HG03342 (cell line): ENCODE measurements around the gene SYNGR3.
A peak's percentile ranks its signal among the peaks of the same experiment; 100 is the strongest.

ENCODE experiments used
- ATAC-seq: cut with Tn5 transposase; IDR thresholded peaks from one replicate; pipeline ENCODE4 v1.9.1; 2021; ENCODE audit warnings: mild to moderate bottlenecking, moderate library complexity; ENCODE audit not compliant: unreplicated experiment

SYNGR3 gene

DNA sequence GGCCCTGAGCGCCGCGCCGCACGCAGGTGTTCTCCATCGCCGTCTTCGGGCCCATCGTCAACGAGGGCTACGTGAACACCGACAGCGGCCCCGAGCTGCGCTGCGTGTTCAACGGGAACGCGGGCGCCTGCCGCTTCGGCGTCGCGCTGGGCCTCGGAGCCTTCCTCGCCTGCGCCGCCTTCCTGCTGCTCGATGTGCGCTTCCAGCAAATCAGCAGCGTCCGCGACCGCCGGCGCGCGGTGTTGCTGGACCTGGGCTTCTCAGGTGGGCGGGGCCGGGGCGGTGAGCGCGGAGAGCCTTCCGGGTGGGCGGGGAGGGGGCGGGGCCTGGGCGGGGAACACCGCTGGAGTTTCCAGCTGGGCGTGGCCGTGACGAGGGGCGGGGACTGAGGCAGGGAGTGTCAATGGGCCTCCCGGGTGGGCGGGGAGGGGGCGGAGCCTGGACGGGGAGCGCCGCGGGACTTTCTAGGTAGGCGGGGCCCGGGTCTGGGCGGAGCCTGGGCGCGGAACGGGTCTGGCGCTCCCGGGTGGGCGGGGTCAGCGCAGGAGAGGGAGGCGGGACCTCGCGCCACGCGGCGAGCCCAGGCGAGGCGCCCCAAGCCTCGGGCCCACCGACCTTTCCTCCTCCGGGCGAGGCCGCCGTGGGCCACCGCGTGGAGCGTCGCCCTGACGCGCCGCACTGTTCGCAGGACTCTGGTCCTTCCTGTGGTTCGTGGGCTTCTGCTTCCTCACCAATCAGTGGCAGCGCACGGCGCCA, 2.4 kb downstream of the SYNGR3 start:
- peak; percentile 49 for ATAC-seq

- ATAC-seq: no peak
Measured at GRCh38 chr16:1992704-1993317, 3.0 kb downstream of the SYNGR3 start.

GRCh38 chr16:1993731-1994131, 4.0 kb downstream of the SYNGR3 start:
- ATAC-seq: no peak

- no peak for ATAC-seq
Measured at GRCh38 chr16:1997494-1998359, 8.0 kb downstream of the SYNGR3 start.

- ATAC-seq: no peak
Measured at GRCh38 chr16:1998360-1998835, 8.6 kb downstream of the SYNGR3 start.

DNA sequence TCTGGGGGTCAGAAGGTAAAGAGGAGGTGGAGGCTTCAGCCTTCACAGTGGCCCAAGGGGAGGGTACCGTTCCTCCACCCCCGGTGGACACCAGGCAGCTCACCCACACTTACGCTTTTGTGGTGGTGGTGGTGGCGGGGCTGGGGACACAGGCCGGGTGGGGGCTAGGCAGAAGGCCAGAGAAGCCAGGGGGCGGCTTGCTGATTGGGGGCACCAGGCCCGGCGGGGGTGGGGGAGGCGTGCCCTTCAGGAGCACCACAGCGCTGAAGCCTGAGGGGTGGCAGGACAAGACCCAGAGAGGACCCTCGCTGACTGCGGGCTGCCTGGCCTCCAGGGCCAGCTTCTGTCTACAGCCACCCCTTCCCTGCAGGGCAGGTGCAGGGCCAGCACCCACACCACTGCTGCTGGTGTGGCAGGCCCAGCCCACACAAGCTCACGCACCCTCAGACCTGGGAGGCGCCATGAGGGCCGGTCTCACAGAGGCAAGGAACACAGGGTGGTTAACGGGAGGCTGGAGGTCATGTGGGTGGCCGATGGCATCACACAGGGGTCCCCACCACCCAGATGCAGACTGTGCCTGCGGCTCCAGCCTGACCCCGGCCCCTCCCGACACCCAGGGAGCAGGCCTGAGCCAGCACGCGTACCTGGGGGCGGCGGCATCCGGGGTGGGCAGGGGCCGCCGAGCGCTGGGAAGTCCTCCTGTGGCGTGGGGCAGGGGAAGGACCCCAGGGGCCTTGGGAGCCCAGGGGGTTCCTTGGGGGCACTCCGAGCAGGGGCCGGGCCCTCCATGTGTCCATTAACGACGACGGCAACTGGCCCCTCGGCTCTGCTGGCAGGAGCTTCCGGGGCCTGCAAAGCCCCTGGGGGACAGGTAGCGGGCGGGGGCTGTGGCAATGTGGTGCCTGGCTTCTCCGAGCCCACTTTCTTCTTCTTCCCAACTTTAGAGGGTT, 9.4 kb downstream of the SYNGR3 start:
- ATAC-seq: no peak

GRCh38 chr16:1999866-2000514, 10.2 kb downstream of the SYNGR3 start:
- no peak for ATAC-seq

DNA sequence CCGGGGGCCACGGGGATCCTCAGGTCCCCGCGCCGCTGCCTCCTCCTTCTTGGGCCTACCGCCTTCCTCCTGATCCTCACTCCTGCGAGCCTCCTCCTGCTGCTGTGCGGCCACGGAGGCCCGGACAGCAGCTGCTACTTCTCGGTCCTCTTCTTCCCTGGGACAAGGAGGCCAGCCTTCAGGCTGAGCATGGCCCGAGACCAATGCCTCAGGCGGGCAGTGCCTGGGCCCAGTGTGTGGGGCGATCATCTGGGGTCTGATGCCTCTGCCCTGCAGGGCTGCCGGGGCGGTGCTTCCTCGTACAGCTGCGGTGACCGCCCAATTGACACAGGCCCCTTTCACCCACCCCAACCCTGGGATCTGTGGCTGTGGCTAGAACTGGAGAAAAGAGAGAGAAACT, 11.3 kb downstream of the SYNGR3 start:
- no peak for ATAC-seq

GRCh38 chr16:2001456-2002355, 11.9 kb downstream of the SYNGR3 start:
- no peak for ATAC-seq

DNA sequence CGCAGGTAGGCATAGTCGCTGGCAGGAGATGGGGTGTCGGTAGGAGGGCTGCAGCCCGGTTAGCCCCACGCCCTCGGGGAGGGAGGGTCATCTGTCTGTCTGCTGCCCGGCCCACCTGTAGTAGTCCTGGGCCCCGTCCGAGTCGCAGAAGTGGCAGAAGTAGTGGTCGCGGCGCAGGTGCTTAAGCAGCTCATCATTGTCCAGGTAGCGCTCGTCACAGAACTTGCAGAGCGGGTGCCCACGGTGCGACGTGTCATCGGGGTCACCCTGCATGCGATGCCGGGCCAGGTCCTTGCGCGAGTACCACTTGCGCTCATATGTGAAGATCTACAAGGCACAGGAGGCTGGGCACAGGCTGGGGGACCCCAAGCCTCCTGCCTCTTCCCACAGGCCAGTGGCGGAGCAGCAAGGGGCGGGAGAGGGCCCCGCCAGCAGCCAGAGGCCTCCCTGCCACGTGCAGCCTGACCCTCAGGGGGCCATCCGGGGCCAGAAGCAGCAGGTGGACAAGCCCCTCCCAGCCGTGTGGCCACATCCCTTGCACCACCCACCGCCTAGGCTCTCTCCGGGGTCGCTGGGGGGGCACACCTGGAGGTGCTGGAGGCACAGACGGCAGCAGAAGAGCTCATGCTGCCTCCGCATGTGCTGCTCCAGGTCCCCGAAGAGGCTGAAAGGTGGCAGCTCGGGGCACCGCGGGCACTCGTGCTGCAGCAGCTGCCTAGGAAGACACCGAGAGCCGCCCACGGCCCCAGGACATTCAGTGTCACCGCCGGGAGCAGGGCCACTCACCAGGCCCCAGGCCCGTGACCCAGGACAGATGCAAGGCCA, 12.8 kb downstream of the SYNGR3 start:
- ATAC-seq: no peak

GRCh38 chr16:2003231-2003826, 13.6 kb downstream of the SYNGR3 start:
- ATAC-seq: no peak

DNA sequence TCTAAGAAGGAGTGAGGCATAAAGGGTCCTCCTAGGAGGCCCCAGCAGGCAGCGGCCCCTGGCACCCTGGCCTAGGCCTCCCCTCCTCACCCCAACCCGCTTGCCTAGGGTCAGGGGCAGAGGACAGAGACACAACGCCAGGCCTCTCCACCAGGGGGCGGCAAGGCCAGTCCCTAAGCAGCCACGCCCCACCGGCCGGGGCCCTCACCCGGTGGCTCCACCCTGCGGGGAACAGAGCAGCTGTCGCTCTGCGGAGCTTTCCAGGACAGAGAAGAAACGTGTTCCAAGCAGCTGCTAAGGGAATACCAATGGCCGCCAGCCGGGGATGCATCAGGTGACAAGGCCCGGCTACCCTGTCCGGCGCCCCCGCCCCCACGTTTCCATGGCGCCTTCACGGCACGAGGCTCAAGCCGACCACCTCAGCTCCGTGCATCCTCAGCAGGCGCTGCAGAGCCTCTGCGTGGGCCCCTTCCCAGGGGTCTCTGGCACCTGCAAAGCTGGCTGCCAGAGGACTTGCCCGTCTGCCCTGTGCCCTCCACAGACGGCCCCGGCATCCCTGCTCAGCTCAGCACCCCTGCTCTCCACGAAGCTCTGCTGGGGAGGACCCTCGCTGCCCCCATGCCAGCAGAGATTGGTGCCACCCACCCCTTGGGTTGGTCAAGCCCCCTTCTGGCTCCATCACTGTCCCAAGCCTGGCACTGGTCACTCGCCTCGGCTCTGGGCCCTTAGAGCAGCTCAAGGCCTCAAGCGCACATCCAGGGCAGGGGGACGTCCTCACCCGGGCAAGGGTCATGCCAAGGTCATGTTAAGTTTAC, 14.3 kb downstream of the SYNGR3 start:
- peak; percentile 64 for ATAC-seq

DNA sequence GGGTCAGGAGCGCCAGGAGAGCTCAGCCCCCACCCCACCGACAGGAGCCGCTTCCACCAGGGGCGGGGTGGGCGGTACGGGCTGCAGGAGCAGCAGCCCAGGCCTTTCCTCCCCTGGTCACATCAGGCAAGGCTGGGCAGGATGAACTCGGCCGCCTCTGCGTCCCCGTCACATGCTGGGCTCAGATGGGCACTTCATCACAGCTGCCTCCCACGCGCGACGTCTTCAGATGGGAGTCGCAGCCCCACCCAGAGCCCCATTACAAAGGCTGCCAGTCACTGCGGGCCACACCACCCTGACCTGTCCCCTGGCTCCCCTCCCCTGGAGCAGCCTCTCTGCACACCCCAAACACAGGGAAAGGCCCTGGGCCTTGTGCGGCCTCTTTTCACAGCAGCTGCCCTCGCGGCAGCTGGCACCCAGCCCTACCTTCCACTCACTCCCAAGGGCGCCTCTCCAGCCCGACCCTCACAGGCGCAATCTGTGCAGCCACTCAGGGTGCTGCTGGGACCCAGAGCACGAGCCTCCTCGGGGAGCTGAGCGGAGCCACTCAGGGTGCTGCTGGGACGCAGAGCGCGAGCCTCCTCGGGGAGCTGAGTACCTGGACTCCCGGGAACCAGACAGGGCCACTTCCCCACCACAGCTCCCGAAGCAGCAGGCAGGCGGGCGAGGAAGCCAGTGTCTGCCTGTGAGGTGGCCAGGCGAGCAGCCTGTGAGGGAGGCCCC, 15.2 kb downstream of the SYNGR3 start:
- ATAC-seq: no peak

GRCh38 chr16:2005646-2006045, 15.9 kb downstream of the SYNGR3 start:
- ATAC-seq: no peak

GRCh38 chr16:2006317-2006716, 16.5 kb downstream of the SYNGR3 start:
- no peak for ATAC-seq
